ENCODE results near the gene MRPL52. TPM values are rescaled to one million over a fixed set of nuclear protein-coding genes. Genes with fewer than 3 reads are reported as not detected.

Gene MRPL52
- total and polyA plus RNA-seq, 2 donors (not counting 3 experiments of a cell fraction or from before 2014, with no cell fraction given), result 81.1 to 174 TPM

GRCh38 chr14:22811722-22812121 is 18.0 kb upstream of the MRPL52 start:
- ChIA-PET CTCF (interaction anchor here (0.8 to 1.4 kb wide), 3 partner anchors 153 to 242 kb away, joined by 3 to 6 read pairs (median 3); no protein-coding TSS in a partner anchor), POLR2A (interaction anchor here (0.9 kb wide), 1 partner anchor 33 kb away, joined by 3 read pairs; no protein-coding TSS in a partner anchor)
- no TSS peak for BruUV-seq (replicated peaks)
- TF ChIP-seq, protein P1, sequence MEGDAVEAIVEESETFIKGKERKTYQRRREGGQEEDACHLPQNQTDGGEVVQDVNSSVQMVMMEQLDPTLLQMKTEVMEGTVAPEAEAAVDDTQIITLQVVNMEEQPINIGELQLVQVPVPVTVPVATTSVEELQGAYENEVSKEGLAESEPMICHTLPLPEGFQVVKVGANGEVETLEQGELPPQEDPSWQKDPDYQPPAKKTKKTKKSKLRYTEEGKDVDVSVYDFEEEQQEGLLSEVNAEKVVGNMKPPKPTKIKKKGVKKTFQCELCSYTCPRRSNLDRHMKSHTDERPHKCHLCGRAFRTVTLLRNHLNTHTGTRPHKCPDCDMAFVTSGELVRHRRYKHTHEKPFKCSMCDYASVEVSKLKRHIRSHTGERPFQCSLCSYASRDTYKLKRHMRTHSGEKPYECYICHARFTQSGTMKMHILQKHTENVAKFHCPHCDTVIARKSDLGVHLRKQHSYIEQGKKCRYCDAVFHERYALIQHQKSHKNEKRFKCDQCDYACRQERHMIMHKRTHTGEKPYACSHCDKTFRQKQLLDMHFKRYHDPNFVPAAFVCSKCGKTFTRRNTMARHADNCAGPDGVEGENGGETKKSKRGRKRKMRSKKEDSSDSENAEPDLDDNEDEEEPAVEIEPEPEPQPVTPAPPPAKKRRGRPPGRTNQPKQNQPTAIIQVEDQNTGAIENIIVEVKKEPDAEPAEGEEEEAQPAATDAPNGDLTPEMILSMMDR (IDR thresholded peaks at IDR 0.05; ENCODE audit: extremely low read depth in 1 of 2, insufficient read depth in 1 of 2, low read depth in 1 of 2, low read length in 2 of 2), result no peak
- TF ChIP-seq EZH2 (IDR thresholded peaks at IDR 0.05; ENCODE audit: borderline replicate concordance, low read depth, low read length, severe bottlenecking) (no peak), MAX (IDR thresholded peaks at IDR 0.05; ENCODE audit: insufficient read depth, insufficient read length) (no peak), MYC (IDR thresholded peaks at IDR 0.05; ENCODE audit: low read depth, low read length) (no peak), POLR2A (IDR thresholded peaks at IDR 0.05; ENCODE audit: low read depth, low read length) (no peak), JUN (IDR thresholded peaks at IDR 0.05; ENCODE audit: borderline replicate concordance, insufficient read depth, insufficient read length, low read depth) (no peak), POLR2AphosphoS5 (IDR thresholded peaks at IDR 0.05; ENCODE audit: insufficient read depth, low read depth, low read length) (no peak), FOS (IDR thresholded peaks at IDR 0.05; ENCODE audit: borderline replicate concordance, insufficient read depth, low read length) (no peak)
- Histone ChIP-seq H3K27ac (ENCODE audit: insufficient read depth, low read depth, low read length) (no peak overlapping the region), H3K4me2 (ENCODE audit: insufficient read depth, low read length) (no peak overlapping the region), H3K9ac (replicated peaks; ENCODE audit: extremely low read depth, insufficient read depth, low read length) (no peak overlapping the region), H3K9me3 (replicated peaks; ENCODE audit: control insufficient read depth, insufficient read depth, low read length) (no peaks in the 10 kb centered on the region), H3K79me2 (ENCODE audit: control insufficient read depth, insufficient read depth, low read length) (no peaks in the 10 kb centered on the region), H3K4me3 (replicated peaks in 1 of 3; ENCODE audit: insufficient read depth in 1 of 3, low read depth in 1 of 3, low read length in 3 of 3) (no peak overlapping the region), H2AFZ (ENCODE audit: low read depth, low read length) (no peak overlapping the region), H3K9me1 (replicated peaks; ENCODE audit: control insufficient read depth, extremely low read depth, insufficient read depth, low read length) (no peaks in the 10 kb centered on the region), H3K4me1 (ENCODE audit: control insufficient read depth, extremely low read depth, insufficient read depth, low read length) (peaks cover 4% of the 10 kb centered on the region), H3K27me3 (ENCODE audit: control insufficient read depth in 2 of 2, insufficient read depth in 2 of 2, low read length in 2 of 2) (no peaks in the 10 kb centered on the region), H3K36me3 (ENCODE audit: control insufficient read depth in 2 of 2, extremely low read depth in 1 of 2, insufficient read depth in 2 of 2, low read length in 2 of 2) (peaks cover 0 to 5% of the 10 kb centered on the region in 2 experiments), H4K20me1 (replicated peaks; ENCODE audit: control insufficient read depth, extremely low read depth, insufficient read depth, low read length) (no peaks in the 10 kb centered on the region)
- DNase-seq (ENCODE audit: low read depth, low spot score) (no peak), FAIRE-seq (no peak)
- intact Hi-C loops (cut with micrococcal nuclease) (no loop called here), dilution Hi-C loops (cut with MboI; ENCODE audit: extremely low pct_ligation_motif_present, low sequenced_read_pairs) (no loop called here)
